Measurements from ENCODE around the gene PLEK.

PLEK gene

GRCh38 chr2:68328901-68329300 lies 36.2 kb upstream of the PLEK start:
- TF ChIP-seq CTCF (IDR thresholded peaks at IDR 0.05), result no peak

GRCh38 chr2:68330691-68331090 lies 34.4 kb upstream of the PLEK start:
- no peak for TF ChIP-seq CTCF (IDR thresholded peaks at IDR 0.05)

- TF ChIP-seq CTCF (IDR thresholded peaks at IDR 0.05), result no peak
These were observed 32.1 kb upstream of the PLEK start for GRCh38 chr2:68333009-68333408.

GRCh38 chr2:68333931-68334330 lies 31.2 kb upstream of the PLEK start:
- no peak for TF ChIP-seq CTCF (IDR thresholded peaks at IDR 0.05)

GRCh38 chr2:68336192-68336591 lies 28.9 kb upstream of the PLEK start:
- no peak for TF ChIP-seq CTCF (IDR thresholded peaks at IDR 0.05)

- TF ChIP-seq CTCF (IDR thresholded peaks at IDR 0.05), result no peak
These were observed 24.6 kb upstream of the PLEK start for GRCh38 chr2:68340226-68341061.

GRCh38 chr2:68341062-68341329 lies 24.1 kb upstream of the PLEK start:
- TF ChIP-seq CTCF (IDR thresholded peaks at IDR 0.05), result no peak

- no peak for TF ChIP-seq CTCF (IDR thresholded peaks at IDR 0.05)
These were observed 23.5 kb upstream of the PLEK start for GRCh38 chr2:68341583-68341982.

All from LNCAP (cell line).